ENCODE results near the gene TC2N.

TC2N gene

DNA sequence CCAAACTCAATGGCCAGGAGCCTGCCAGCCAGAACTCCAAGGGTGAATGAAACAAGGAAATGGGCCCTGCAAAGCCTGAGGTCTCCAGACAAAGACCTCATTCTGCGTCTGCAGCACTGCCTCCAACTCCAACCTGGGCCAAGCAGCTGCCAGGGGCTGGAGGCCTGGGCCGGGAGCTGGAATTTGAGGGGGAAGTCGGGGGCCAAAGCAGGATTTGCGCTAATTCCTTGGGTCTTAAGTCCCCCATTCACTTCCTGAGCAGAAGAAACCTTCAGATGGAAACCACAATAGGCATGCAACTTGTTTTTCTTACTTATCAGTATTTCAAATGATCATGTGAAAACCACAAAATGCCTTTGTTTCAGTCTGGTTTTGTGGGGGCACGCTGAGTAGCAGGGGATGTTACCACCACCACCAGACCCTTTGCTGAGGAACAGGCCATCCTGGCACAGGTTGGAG, 23.0 kb upstream of the TC2N start:
- no peak for TF ChIP-seq EZH2 (optimal IDR thresholded peaks at IDR 0.05; ENCODE audit: low read depth, low read length)
- Histone ChIP-seq H3K9me3 (replicated peaks; ENCODE audit: insufficient read depth, low read length) (no peaks in the 10 kb centered on the region), H3K79me2 (ENCODE audit: low read length) (no peaks in the 10 kb centered on the region), H3K27me3 (replicated peaks; ENCODE audit: insufficient read depth, low read length) (no peaks in the 10 kb centered on the region), H3K4me1 (ENCODE audit: low read length) (no peaks in the 10 kb centered on the region), H3K4me2 (ENCODE audit: low read depth, low read length) (no peak overlapping the region), H2AFZ (ENCODE audit: low read length) (no peak overlapping the region), H4K20me1 (ENCODE audit: insufficient read depth, low read length) (no peaks in the 10 kb centered on the region), H3F3A (ENCODE audit: insufficient read depth, low read length) (no peaks in the 10 kb centered on the region), H3K4me3 (ENCODE audit: low read length) (no peak overlapping the region), H3K27ac (ENCODE audit: low read length) (no peak overlapping the region), H3K36me3 (replicated peaks; ENCODE audit: insufficient read depth, low read length) (no peaks in the 10 kb centered on the region), H3K9me2 (replicated peaks; ENCODE audit: insufficient read depth, low read length) (no peaks in the 10 kb centered on the region), H3K9ac (ENCODE audit: low read length) (no peak overlapping the region)
- DNase-seq, result no peak

- Histone ChIP-seq H3K4me1 (ENCODE audit: low read length) (no peaks in the 10 kb centered on the region), H3K9ac (ENCODE audit: low read length) (no peak overlapping the region), H3K79me2 (ENCODE audit: low read length) (no peaks in the 10 kb centered on the region), H2AFZ (ENCODE audit: low read length) (no peak overlapping the region), H3K36me3 (replicated peaks; ENCODE audit: insufficient read depth, low read length) (no peaks in the 10 kb centered on the region), H3K27me3 (replicated peaks; ENCODE audit: insufficient read depth, low read length) (no peaks in the 10 kb centered on the region), H4K20me1 (ENCODE audit: insufficient read depth, low read length) (no peaks in the 10 kb centered on the region), H3K4me2 (ENCODE audit: low read depth, low read length) (no peak overlapping the region), H3K9me2 (replicated peaks; ENCODE audit: insufficient read depth, low read length) (no peaks in the 10 kb centered on the region), H3K27ac (ENCODE audit: low read length) (no peak overlapping the region), H3K4me3 (ENCODE audit: low read length) (no peak overlapping the region), H3K9me3 (replicated peaks; ENCODE audit: insufficient read depth, low read length) (no peaks in the 10 kb centered on the region), H3F3A (ENCODE audit: insufficient read depth, low read length) (no peaks in the 10 kb centered on the region)
- TF ChIP-seq EZH2 (optimal IDR thresholded peaks at IDR 0.05; ENCODE audit: low read depth, low read length) (no peak), EZH2phosphoT487 (IDR thresholded peaks at IDR 0.05; ENCODE audit: low read length) (no peak)
- TF ChIP-seq, protein P1, sequence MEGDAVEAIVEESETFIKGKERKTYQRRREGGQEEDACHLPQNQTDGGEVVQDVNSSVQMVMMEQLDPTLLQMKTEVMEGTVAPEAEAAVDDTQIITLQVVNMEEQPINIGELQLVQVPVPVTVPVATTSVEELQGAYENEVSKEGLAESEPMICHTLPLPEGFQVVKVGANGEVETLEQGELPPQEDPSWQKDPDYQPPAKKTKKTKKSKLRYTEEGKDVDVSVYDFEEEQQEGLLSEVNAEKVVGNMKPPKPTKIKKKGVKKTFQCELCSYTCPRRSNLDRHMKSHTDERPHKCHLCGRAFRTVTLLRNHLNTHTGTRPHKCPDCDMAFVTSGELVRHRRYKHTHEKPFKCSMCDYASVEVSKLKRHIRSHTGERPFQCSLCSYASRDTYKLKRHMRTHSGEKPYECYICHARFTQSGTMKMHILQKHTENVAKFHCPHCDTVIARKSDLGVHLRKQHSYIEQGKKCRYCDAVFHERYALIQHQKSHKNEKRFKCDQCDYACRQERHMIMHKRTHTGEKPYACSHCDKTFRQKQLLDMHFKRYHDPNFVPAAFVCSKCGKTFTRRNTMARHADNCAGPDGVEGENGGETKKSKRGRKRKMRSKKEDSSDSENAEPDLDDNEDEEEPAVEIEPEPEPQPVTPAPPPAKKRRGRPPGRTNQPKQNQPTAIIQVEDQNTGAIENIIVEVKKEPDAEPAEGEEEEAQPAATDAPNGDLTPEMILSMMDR (IDR thresholded peaks at IDR 0.05; ENCODE audit: low read length), result no peak
- DNase-seq, result no peak
Measured at GRCh38 chr14:91889477-91890211, 22.3 kb upstream of the TC2N start.

DNA sequence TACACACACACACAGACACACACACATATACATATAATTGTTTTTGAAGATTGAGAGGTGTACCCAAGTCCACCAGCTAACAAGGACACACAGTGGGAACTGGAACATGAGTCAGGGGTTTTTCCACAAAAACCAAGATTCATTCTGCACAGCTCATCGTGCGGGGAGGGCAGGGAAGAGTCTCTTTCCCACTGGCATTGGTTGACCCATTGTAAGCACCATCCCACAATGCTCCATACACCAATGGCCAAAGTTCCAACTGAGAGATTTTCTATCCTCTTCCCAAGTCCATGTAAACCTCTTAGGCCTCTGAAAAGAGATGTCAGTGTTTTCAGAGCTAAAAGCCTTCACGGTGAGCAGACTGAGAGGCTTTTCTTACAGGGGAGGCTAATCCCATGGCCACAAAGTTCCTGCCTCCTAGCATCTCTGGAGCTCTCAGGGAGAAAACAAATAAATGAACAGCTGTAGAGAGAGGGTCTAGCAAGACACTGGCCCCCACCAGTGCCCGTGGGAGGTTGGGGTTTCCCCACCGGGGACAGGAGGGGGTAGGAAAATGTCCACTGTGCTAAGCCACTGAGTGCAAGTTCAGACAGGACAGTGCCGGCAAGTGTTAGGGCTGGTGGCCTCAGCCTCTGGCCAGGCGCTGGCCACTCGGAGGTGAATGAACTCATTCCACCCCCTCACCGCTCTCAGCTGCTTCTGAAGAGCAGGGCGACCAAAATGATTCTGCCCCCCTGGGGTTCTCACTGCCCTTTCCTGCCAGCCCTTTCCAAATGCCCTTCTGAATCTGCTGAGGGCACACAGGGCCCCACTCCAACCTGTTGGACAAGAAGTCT, 21.5 kb upstream of the TC2N start:
- no peak overlapping the region for H3K4me2 ChIP-seq (ENCODE audit: low read depth, low read length)
- no peaks in the 10 kb centered on the region for H3K9me3 ChIP-seq (replicated peaks; ENCODE audit: insufficient read depth, low read length)
- no peaks in the 10 kb centered on the region for H3K27me3 ChIP-seq (replicated peaks; ENCODE audit: insufficient read depth, low read length)
- no peak overlapping the region for H3K4me3 ChIP-seq (ENCODE audit: low read length)
- H3K4me1 ChIP-seq (ENCODE audit: low read length), result no peaks in the 10 kb centered on the region
- no peak overlapping the region for H2AFZ ChIP-seq (ENCODE audit: low read length)
- no peaks in the 10 kb centered on the region for H3K79me2 ChIP-seq (ENCODE audit: low read length)
- no peak overlapping the region for H3K27ac ChIP-seq (ENCODE audit: low read length)
- TF ChIP-seq EZH2phosphoT487 (IDR thresholded peaks at IDR 0.05; ENCODE audit: low read length) (no peak), EZH2 (optimal IDR thresholded peaks at IDR 0.05; ENCODE audit: low read depth, low read length) (no peak)
- TF ChIP-seq, protein P1 (IDR thresholded peaks at IDR 0.05; ENCODE audit: low read length), result no peak
- H4K20me1 ChIP-seq (ENCODE audit: insufficient read depth, low read length), result no peaks in the 10 kb centered on the region
- H3F3A ChIP-seq (ENCODE audit: insufficient read depth, low read length), result no peaks in the 10 kb centered on the region
- H3K36me3 ChIP-seq (replicated peaks; ENCODE audit: insufficient read depth, low read length), result no peaks in the 10 kb centered on the region
- H3K9ac ChIP-seq (ENCODE audit: low read length), result no peak overlapping the region
- DNase-seq, result no peak
- H3K9me2 ChIP-seq (replicated peaks; ENCODE audit: insufficient read depth, low read length), result no peaks in the 10 kb centered on the region

Measured in MM.1S (cell line).